Neural cell (in vitro differentiated cells): Measurements from ENCODE around the gene CGRRF1.

Experiments used
- CTCF ChIP-seq: fragments of 450-650 bp; IDR thresholded peaks from 2 replicates; pipeline ENCODE4 v1.5.1; 2014; ENCODE audit warnings: antibody characterized with exemption, mild to moderate bottlenecking, moderate library complexity; ENCODE audit not compliant: poor library complexity, severe bottlenecking
- EP300 ChIP-seq: fragments of 450-650 bp; conservative IDR thresholded peaks from 2 replicates; pipeline ENCODE4 v1.6.1; 2014; ENCODE audit warnings: antibody characterized with exemption, mild to moderate bottlenecking, moderate library complexity; ENCODE audit not compliant: poor library complexity, severe bottlenecking
- MXI1 ChIP-seq: fragments of 450-650 bp; conservative IDR thresholded peaks from 2 replicates; pipeline ENCODE4 v1.6.1; 2014; ENCODE audit warnings: antibody characterized with exemption, mild to moderate bottlenecking; ENCODE audit not compliant: poor library complexity, severe bottlenecking
- POLR2AphosphoS5 ChIP-seq: IDR thresholded peaks from 2 replicates; pipeline ENCODE4 v1.6.1; 2012
- TF ChIP-seq, protein P1 (sequence below): IDR thresholded peaks from 2 replicates; pipeline ENCODE4 v1.6.1; 2012; ENCODE audit warnings: borderline replicate concordance

DNA sequence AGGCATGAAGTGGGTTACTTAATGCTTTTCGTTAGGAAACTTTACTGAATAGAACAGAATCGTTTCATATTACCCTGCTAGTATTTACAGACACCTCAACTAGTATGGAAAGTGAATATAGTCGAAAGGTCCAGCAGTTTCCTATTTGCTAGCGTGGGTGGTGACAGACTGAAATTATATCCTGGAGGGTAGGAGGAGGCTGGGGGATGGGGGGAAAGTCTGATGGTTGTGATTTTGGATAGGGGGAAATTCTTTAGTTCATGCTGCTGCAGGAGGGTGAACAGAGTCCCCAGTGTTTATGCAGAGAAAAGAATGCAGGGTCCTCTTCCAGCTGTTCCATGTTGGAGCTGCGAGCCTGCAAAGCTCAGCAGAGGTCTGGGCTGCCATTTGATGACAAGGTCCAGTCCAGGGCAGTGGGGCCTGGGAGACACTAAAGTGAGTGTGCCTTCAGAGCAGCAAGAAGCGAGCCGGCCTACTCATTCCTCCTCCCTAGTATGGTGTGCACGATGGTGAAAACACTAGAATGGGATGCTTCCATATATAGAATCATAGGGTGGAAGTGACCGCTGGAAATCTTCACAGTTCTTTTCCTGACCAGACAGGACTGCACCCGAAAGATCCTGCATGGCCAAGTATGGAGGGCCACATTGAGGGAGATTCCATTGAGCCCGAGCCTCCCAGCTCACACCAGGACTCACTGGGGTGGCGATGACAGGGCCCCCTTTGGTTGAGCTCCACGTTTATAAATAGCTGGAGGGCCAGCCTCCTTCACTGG, 59.3 kb downstream of the CGRRF1 start:
- TF ChIP-seq CTCF (no peak), POLR2AphosphoS5 (no peak), MXI1 (no peak), EP300 (no peak)
- TF ChIP-seq, protein P1, sequence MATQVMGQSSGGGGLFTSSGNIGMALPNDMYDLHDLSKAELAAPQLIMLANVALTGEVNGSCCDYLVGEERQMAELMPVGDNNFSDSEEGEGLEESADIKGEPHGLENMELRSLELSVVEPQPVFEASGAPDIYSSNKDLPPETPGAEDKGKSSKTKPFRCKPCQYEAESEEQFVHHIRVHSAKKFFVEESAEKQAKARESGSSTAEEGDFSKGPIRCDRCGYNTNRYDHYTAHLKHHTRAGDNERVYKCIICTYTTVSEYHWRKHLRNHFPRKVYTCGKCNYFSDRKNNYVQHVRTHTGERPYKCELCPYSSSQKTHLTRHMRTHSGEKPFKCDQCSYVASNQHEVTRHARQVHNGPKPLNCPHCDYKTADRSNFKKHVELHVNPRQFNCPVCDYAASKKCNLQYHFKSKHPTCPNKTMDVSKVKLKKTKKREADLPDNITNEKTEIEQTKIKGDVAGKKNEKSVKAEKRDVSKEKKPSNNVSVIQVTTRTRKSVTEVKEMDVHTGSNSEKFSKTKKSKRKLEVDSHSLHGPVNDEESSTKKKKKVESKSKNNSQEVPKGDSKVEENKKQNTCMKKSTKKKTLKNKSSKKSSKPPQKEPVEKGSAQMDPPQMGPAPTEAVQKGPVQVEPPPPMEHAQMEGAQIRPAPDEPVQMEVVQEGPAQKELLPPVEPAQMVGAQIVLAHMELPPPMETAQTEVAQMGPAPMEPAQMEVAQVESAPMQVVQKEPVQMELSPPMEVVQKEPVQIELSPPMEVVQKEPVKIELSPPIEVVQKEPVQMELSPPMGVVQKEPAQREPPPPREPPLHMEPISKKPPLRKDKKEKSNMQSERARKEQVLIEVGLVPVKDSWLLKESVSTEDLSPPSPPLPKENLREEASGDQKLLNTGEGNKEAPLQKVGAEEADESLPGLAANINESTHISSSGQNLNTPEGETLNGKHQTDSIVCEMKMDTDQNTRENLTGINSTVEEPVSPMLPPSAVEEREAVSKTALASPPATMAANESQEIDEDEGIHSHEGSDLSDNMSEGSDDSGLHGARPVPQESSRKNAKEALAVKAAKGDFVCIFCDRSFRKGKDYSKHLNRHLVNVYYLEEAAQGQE = no peak
